ENCODE measurements around the gene ACTRT2. TPM values are rescaled to one million over a fixed set of nuclear protein-coding genes. Genes with fewer than 3 reads are reported as not detected.

The ACTRT2 gene
- total RNA-seq (not detected), polyA plus RNA-seq (ENCODE audit: insufficient read depth in 1 of 8, insufficient read length in 8 of 8, low replicate concordance in 1 of 8) (not detected)
- long read RNA-seq, donor 1 = 0 reads
- long read RNA-seq, donor 2 = 0 reads
- long read RNA-seq, donor 3 = 0 reads
- long read RNA-seq, donor 4 = 0 reads
- long read RNA-seq, donor 5 = 0 reads
- long read RNA-seq, donor 6 = 0 reads
- long read RNA-seq, donor 7 = 0 reads
- long read RNA-seq, donor 8 = 0 reads
- long read RNA-seq, donor 9 = 0 reads
- long read RNA-seq, donor 10 = 0 reads
- long read RNA-seq, donor 11 = 0 reads

- Histone ChIP-seq H3K9me3 (replicated peaks; ENCODE audit: control insufficient read depth, low read depth, low read length) (no peaks in the 10 kb centered on the region), H3K4me3 (ENCODE audit: low read length) (no peak within 1 kb of the TSS), H3K27me3 (ENCODE audit: control insufficient read depth, insufficient read depth, low read length) (peaks cover 8% of the 10 kb centered on the region), H3K4me1 (ENCODE audit: control insufficient read depth, insufficient read depth, low read length) (no peaks in the 10 kb centered on the region), H3K36me3 (ENCODE audit: control insufficient read depth, insufficient read depth, low read length) (no peaks in the 10 kb centered on the region), H3K27ac (ENCODE audit: low read length) (no peak within 1 kb of the TSS)
- WGBS (ENCODE audit: insufficient coverage) = 44% methylated on average over 8 of the region's 8 CpGs
- DNase-seq = no peak
These were observed at the start of gene ACTRT2 for GRCh38 chr1:3021233-3021671. ACTRT2 (plus strand) TSS chr1:3021467; CDS start chr1:3021687, 220 bp downstream.

DNA sequence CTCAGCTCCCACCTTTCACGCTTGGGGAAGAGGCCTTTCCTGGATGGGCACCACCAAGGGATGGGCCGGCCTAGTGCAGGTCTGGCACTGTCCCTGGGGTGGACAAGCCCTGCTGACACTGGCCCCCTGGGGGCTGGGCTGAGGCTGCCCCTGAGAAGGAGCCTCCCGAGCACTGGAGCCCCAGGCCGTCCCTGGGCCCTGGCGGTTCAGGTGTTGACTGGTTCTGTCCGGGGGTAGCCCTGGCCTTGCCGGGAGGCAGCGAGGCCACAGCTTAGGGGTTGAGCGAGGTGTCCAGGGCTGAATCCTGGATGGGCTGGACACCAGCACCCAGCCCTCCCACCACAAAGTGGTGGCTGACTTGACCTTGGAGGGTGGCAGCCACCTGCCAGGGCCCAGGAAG is 49.7 kb upstream of the ACTRT2 start:
- Histone ChIP-seq H3K36me3 (ENCODE audit: control insufficient read depth, insufficient read depth, low read length) (no peaks in the 10 kb centered on the region), H3K27me3 (ENCODE audit: control insufficient read depth, insufficient read depth, low read length) (peaks cover 33% of the 10 kb centered on the region), H3K4me1 (ENCODE audit: control insufficient read depth, insufficient read depth, low read length) (peaks cover 25% of the 10 kb centered on the region), H3K4me3 (ENCODE audit: low read length) (no peak overlapping the region), H3K9me3 (replicated peaks; ENCODE audit: control insufficient read depth, low read depth, low read length) (no peaks in the 10 kb centered on the region), H3K27ac (ENCODE audit: low read length) (no peak overlapping the region)
- DNase-seq = no peak
- WGBS (ENCODE audit: insufficient coverage) = 86% methylated on average over 9 of the region's 9 CpGs

GRCh38 chr1:2972011-2972878 is 49.0 kb upstream of the ACTRT2 start:
- no peak overlapping the region for H3K27ac ChIP-seq (ENCODE audit: low read length)
- DNase-seq = no peak
- no peaks in the 10 kb centered on the region for H3K9me3 ChIP-seq (replicated peaks; ENCODE audit: control insufficient read depth, low read depth, low read length)
- no peaks in the 10 kb centered on the region for H3K36me3 ChIP-seq (ENCODE audit: control insufficient read depth, insufficient read depth, low read length)
- no peak overlapping the region for H3K4me3 ChIP-seq (ENCODE audit: low read length)
- H3K4me1 ChIP-seq (ENCODE audit: control insufficient read depth, insufficient read depth, low read length) = peaks cover 19% of the 10 kb centered on the region
- peaks cover 33% of the 10 kb centered on the region for H3K27me3 ChIP-seq (ENCODE audit: control insufficient read depth, insufficient read depth, low read length)
- 76% methylated on average over 24 of the region's 27 CpGs for WGBS (ENCODE audit: insufficient coverage)

GRCh38 chr1:2972879-2973575 is 48.2 kb upstream of the ACTRT2 start:
- Histone ChIP-seq H3K4me3 (ENCODE audit: low read length) (no peak overlapping the region), H3K9me3 (replicated peaks; ENCODE audit: control insufficient read depth, low read depth, low read length) (no peaks in the 10 kb centered on the region), H3K4me1 (ENCODE audit: control insufficient read depth, insufficient read depth, low read length) (peaks cover 18% of the 10 kb centered on the region), H3K27me3 (ENCODE audit: control insufficient read depth, insufficient read depth, low read length) (peaks cover 26% of the 10 kb centered on the region), H3K27ac (ENCODE audit: low read length) (no peak overlapping the region), H3K36me3 (ENCODE audit: control insufficient read depth, insufficient read depth, low read length) (no peaks in the 10 kb centered on the region)
- 62% methylated on average over 10 of the region's 14 CpGs for WGBS (ENCODE audit: insufficient coverage)
- no peak for DNase-seq

- Histone ChIP-seq H3K27ac (ENCODE audit: low read length) (no peak overlapping the region), H3K9me3 (replicated peaks; ENCODE audit: control insufficient read depth, low read depth, low read length) (no peaks in the 10 kb centered on the region), H3K27me3 (ENCODE audit: control insufficient read depth, insufficient read depth, low read length) (peaks cover 20% of the 10 kb centered on the region), H3K4me1 (ENCODE audit: control insufficient read depth, insufficient read depth, low read length) (peaks cover 18% of the 10 kb centered on the region), H3K4me3 (ENCODE audit: low read length) (no peak overlapping the region), H3K36me3 (ENCODE audit: control insufficient read depth, insufficient read depth, low read length) (no peaks in the 10 kb centered on the region)
- no peak for DNase-seq
- 37% methylated on average over 5 of the region's 18 CpGs for WGBS (ENCODE audit: insufficient coverage)
These were observed 47.4 kb upstream of the ACTRT2 start for GRCh38 chr1:2973601-2974593.

- Histone ChIP-seq H3K36me3 (ENCODE audit: control insufficient read depth, insufficient read depth, low read length) (no peaks in the 10 kb centered on the region), H3K27me3 (ENCODE audit: control insufficient read depth, insufficient read depth, low read length) (peaks cover 13% of the 10 kb centered on the region), H3K27ac (ENCODE audit: low read length) (no peak overlapping the region), H3K4me3 (ENCODE audit: low read length) (no peak overlapping the region), H3K4me1 (ENCODE audit: control insufficient read depth, insufficient read depth, low read length) (peaks cover 15% of the 10 kb centered on the region), H3K9me3 (replicated peaks; ENCODE audit: control insufficient read depth, low read depth, low read length) (no peaks in the 10 kb centered on the region)
- 70% methylated on average over 15 of the region's 18 CpGs for WGBS (ENCODE audit: insufficient coverage)
- no peak for DNase-seq
These were observed 46.5 kb upstream of the ACTRT2 start for GRCh38 chr1:2974701-2975301.

- H3K4me3 ChIP-seq (ENCODE audit: low read length) = no peak overlapping the region
- H3K9me3 ChIP-seq (replicated peaks; ENCODE audit: control insufficient read depth, low read depth, low read length) = no peaks in the 10 kb centered on the region
- H3K36me3 ChIP-seq (ENCODE audit: control insufficient read depth, insufficient read depth, low read length) = no peaks in the 10 kb centered on the region
- DNase-seq = no peak
- no peak overlapping the region for H3K27ac ChIP-seq (ENCODE audit: low read length)
- peaks cover 8% of the 10 kb centered on the region for H3K27me3 ChIP-seq (ENCODE audit: control insufficient read depth, insufficient read depth, low read length)
- peaks cover 13% of the 10 kb centered on the region for H3K4me1 ChIP-seq (ENCODE audit: control insufficient read depth, insufficient read depth, low read length)
- 30% methylated on average over 13 of the region's 19 CpGs for WGBS (ENCODE audit: insufficient coverage)
These were observed 45.6 kb upstream of the ACTRT2 start for GRCh38 chr1:2975466-2976179.

DNA sequence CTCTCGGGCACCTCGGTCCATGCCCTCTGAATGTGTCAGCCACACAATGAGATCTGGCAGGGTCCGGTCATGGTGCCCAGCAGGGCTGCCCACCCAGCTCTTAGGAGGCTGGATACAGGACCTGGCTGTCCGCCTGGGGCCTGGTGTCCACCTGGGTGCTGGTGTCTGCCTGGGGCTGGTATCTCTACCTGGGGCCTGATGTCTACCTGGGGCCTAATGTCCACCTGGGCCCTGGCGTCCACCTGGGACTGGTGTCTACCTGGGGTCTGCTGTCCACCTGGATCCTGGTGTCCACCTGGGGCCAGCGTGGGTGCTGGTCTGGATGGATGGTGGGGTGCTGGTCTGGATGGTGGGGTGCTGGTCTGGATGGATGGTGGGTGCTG is 45.1 kb upstream of the ACTRT2 start:
- H3K4me1 ChIP-seq (ENCODE audit: control insufficient read depth, insufficient read depth, low read length) = peaks cover 13% of the 10 kb centered on the region
- WGBS (ENCODE audit: insufficient coverage) = 66% methylated on average over 6 of the region's 6 CpGs
- H3K27me3 ChIP-seq (ENCODE audit: control insufficient read depth, insufficient read depth, low read length) = peaks cover 8% of the 10 kb centered on the region
- no peaks in the 10 kb centered on the region for H3K36me3 ChIP-seq (ENCODE audit: control insufficient read depth, insufficient read depth, low read length)
- no peak overlapping the region for H3K27ac ChIP-seq (ENCODE audit: low read length)
- no peaks in the 10 kb centered on the region for H3K9me3 ChIP-seq (replicated peaks; ENCODE audit: control insufficient read depth, low read depth, low read length)
- no peak overlapping the region for H3K4me3 ChIP-seq (ENCODE audit: low read length)
- no peak for DNase-seq

All from muscle of leg (tissue), 16 donors.